M059J (cell line): Measurements from ENCODE around the gene LIF. TPM values are rescaled to one million over a fixed set of nuclear protein-coding genes. Genes with fewer than 3 reads are reported as not detected.

Experiments
- DNase-seq: peaks from one replicate; pipeline ENCODE4 v3.0.0-alpha.2; 2012; ENCODE audit warnings: low read depth
- total RNA-seq: library from RNA; depleted of rRNA; stranded (reverse); fragments of >200 nt; shearing (Covaris generic); gene quantifications from 2 replicates; pipeline ENCODE4 v1.2.3, GENCODE V29; 2014; rRNA removed

Gene LIF
- total RNA-seq, 1 experiment from 2014 or later, result 7.5 TPM

- no peak for DNase-seq
These were observed 55.4 kb downstream of the LIF start for GRCh38 chr22:30191040-30191701.

DNA sequence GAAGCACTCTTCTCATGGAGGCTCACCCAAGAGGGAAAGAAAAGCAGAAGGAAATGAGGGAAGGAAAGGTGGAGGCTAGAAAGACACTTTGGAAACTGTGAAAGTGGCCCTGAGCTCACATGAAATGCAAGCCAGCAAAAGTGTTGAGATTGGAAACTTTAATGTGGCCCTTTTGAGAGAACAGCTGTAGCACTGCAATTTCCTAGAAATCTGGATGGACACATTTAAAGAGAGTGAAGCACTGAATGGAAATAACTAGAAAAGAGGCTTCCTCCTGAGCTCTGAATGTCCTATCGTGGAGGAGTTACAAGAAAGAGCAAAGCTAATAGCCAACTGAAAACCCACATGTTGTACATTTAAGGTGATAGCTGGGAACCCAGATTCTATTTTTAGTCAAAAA is 56.0 kb downstream of the LIF start:
- DNase-seq, result no peak

Other genes starting within 250 kb of the LIF start
- gene HORMAD2, start 166.3 kb downstream of the LIF start, total RNA-seq, result 0.22 TPM in 1 of 2 replicates, not detected in the other
- gene OSM, start 20.1 kb upstream of the LIF start, total RNA-seq, result not detected in 2 replicates
- 2.8 and 4.5 TPM in 2 replicates for gene CASTOR1, start 42.7 kb upstream of the LIF start, total RNA-seq
- gene TBC1D10A, start 80.2 kb upstream of the LIF start, total RNA-seq, result 13.5 and 20.9 TPM in 2 replicates
- gene SF3A1, start 110.1 kb upstream of the LIF start, total RNA-seq, result 25.9 and 52.2 TPM in 2 replicates
- gene CCDC157, start 110.2 kb upstream of the LIF start, total RNA-seq, result 0.76 and 3.7 TPM in 2 replicates
- gene RNF215, start 140.7 kb upstream of the LIF start, total RNA-seq, result 15.1 and 17.4 TPM in 2 replicates
- gene SEC14L2, start 150.3 kb upstream of the LIF start, total RNA-seq, result 15.1 and 31.3 TPM in 2 replicates
- gene MTFP1, start 179.0 kb upstream of the LIF start, total RNA-seq, result 10.0 and 12.1 TPM in 2 replicates
- gene SEC14L3, start 225.3 kb upstream of the LIF start, total RNA-seq, result not detected in 2 replicates